ENCODE results near the gene MFNG. TPM values are rescaled to one million over a fixed set of nuclear protein-coding genes. Genes with fewer than 3 reads are reported as not detected.

The MFNG gene
- total RNA-seq, 1 experiment from 2014 or later = 4.5 TPM

- peak overlapping the region; percentile 32; the same call in 1 of the 2 replicates for H3K9ac ChIP-seq (ENCODE audit: low read length)
- ATAC-seq (peak; percentile 87), DNase-seq (ENCODE audit: low read depth, low spot score) (peak; percentile 67)
- no peaks in the 10 kb centered on the region for H3K9me2 ChIP-seq (ENCODE audit: insufficient read depth)
- peak overlapping the region; percentile 80 for H2AFZ ChIP-seq (ENCODE audit: low read depth, low read length, poor library complexity, severe bottlenecking)
- no peaks in the 10 kb centered on the region for H3K36me3 ChIP-seq (ENCODE audit: control insufficient read depth in 1 of 2, insufficient read depth in 2 of 2, low read length in 2 of 2)
- ChIA-PET CTCF (interaction anchor here (0.7 to 2.8 kb wide), 5 partner anchors 11 to 126 kb away, joined by 3 to 10 read pairs (median 5); no protein-coding TSS in a partner anchor), RAD21 (ENCODE audit: low non-redundant PET in 1 of 2, low total read pairs in 2 of 2, uncharacterized antibody in 2 of 2, unreplicated experiment in 2 of 2) (interaction anchor here in 1 of 2 experiments (0.5 to 0.7 kb wide), 2 partner anchors 11 to 17 kb away, joined by 3 read pairs; no protein-coding TSS in a partner anchor), POLR2A (interaction anchor here (0.8 to 1.2 kb wide), 8 partner anchors 9 to 124 kb away, joined by 3 to 7 read pairs (median 4); no protein-coding TSS in a partner anchor)
- H4K20me1 ChIP-seq (ENCODE audit: insufficient read depth) = no peaks in the 10 kb centered on the region
- no TSS peak for BruUV-seq (replicated peaks)
- H3K27me3 ChIP-seq (ENCODE audit: insufficient read depth, low read length) = no peaks in the 10 kb centered on the region
- peak overlapping the region; percentile 17 for H3K27ac ChIP-seq (ENCODE audit: low read depth, low read length)
- H3K4me1 ChIP-seq (ENCODE audit: control insufficient read depth in 1 of 2, insufficient read depth in 2 of 2, low read length in 2 of 2) = peaks cover 31 to 51% of the 10 kb centered on the region in 2 experiments
- H3K4me3 ChIP-seq (replicated peaks in 1 of 2; ENCODE audit: low read depth in 1 of 2, low read length in 2 of 2) = peak overlapping the region; percentile 46 to 48
- H3K4me2 ChIP-seq (ENCODE audit: low read length) = peak overlapping the region; percentile 74
- intact Hi-C loops (cut with micrococcal nuclease) = no loop called here
- TF ChIP-seq SRF (IDR thresholded peaks at IDR 0.05; ENCODE audit: low read depth) (no peak), YY1 (IDR thresholded peaks at IDR 0.05; ENCODE audit: extremely low read depth, insufficient replicate concordance, low read depth, low read length) (peak; percentile 92), EGR1 (IDR thresholded peaks at IDR 0.05; ENCODE audit: low read depth) (no peak), MAX (IDR thresholded peaks at IDR 0.05) (peak; percentile 41; the same call in 1 of the 2 replicates), CEBPB (IDR thresholded peaks at IDR 0.05; ENCODE audit: low read depth) (peak; percentile 100), SP1 (IDR thresholded peaks at IDR 0.05; ENCODE audit: low read depth) (peak; percentile 58), RAD21 (IDR thresholded peaks at IDR 0.05; ENCODE audit: low read depth) (no peak), SIN3A (IDR thresholded peaks at IDR 0.05; ENCODE audit: low read depth) (peak; percentile 35; the same call in 1 of the 2 replicates), CBX3 (IDR thresholded peaks at IDR 0.05; ENCODE audit: low read depth) (0 out of 2 replicates have a peak, but pooled peaks have one; percentile 79), CTCF (IDR thresholded peaks at IDR 0.05 in 2 of 3, conservative IDR thresholded peaks at IDR 0.05 in 1 of 3; ENCODE audit: borderline replicate concordance in 1 of 3, insufficient read depth in 1 of 3, low read depth in 2 of 3, low read length in 2 of 3) (no peak), POLR2A (IDR thresholded peaks at IDR 0.05; ENCODE audit: borderline replicate concordance, extremely low read depth, insufficient read depth, insufficient read length) (peak; percentile 79), POLR2AphosphoS5 (IDR thresholded peaks at IDR 0.05; ENCODE audit: low read depth, low read length) (peak; percentile 52)
- peaks cover 0 to 14% of the 10 kb centered on the region in 2 experiments; a peak in 1 of 4 replicates for H3K9me3 ChIP-seq (ENCODE audit: control insufficient read depth in 1 of 2, insufficient read depth in 1 of 2, low read depth in 1 of 2, low read length in 2 of 2)
- no peaks in the 10 kb centered on the region for H3K79me2 ChIP-seq (ENCODE audit: insufficient read depth, low read length)
Observed at GRCh38 chr22:37442537-37442936, 43.6 kb downstream of the MFNG start.

Data from HCT116 (cell line).